Ovary (tissue), 9 donors: Measurements from ENCODE around the gene NLK. TPM values are rescaled to one million over a fixed set of nuclear protein-coding genes. Genes with fewer than 3 reads are reported as not detected.

Experiments
- DNase-seq, 5 donors: peaks; one replicate each; pipeline ENCODE4 v3.0.0-alpha.2; 2019 to 2020
- H3K27ac ChIP-seq, 2 donors: fragments of 200-600 bp; one replicate each; pipeline versions ENCODE4 v1.5.1 to v1.8.0; 2019 to 2022
- H3K27me3 ChIP-seq: fragments of 200-600 bp; one replicate; pipeline ENCODE4 v1.8.0; 2022
- H3K36me3 ChIP-seq: fragments of 200-600 bp; sonication (generic); one replicate; pipeline ENCODE4 v1.5.1; 2019
- H3K4me1 ChIP-seq: one replicate; pipeline ENCODE4 v1.8.1; 2013; ENCODE audit warnings: mild to moderate bottlenecking, moderate library complexity; ENCODE audit not compliant: insufficient read depth
- H3K4me3 ChIP-seq: fragments of 200-600 bp; sonication (generic); one replicate; pipeline ENCODE4 v1.5.1; 2017
- H3K9me3 ChIP-seq, 2 donors: fragments of 200-600 bp in 1 of 2; sonication (generic) in 1 of 2; one replicate each; pipeline versions ENCODE4 v1.5.1 to v1.8.1; 2013 to 2019; ENCODE audit warnings: mild to moderate bottlenecking in 1 of 2, moderate library complexity in 1 of 2
- EP300 ChIP-seq: sonication (generic); formaldehyde crosslinking; IDR thresholded peaks from one replicate; pipeline ENCODE4 v1.6.1; 2017; ENCODE audit warnings: antibody characterized with exemption
- POLR2A ChIP-seq: fragments of 450-650 bp; IDR thresholded peaks from one replicate; pipeline ENCODE4 v1.6.1; 2017; ENCODE audit warnings: antibody characterized with exemption, mild to moderate bottlenecking, moderate library complexity
- WGBS, 3 donors: extraction: QIAGEN DNeasy Blood & Tissue Kit in 1 of 3; methylation state at CpG; one replicate each; pipeline versions ENCODE4 v1.1.5 to v1.1.7; 2013 to 2017; 5-methylcytosine and 5-hydroxymethylcytosine counted together
- intact Hi-C, 4 donors: fragments of 100-400 bp; cut with DNase I; formaldehyde crosslinking; loops; one replicate each; pipeline versions ENCODE4 v1.11.0 to v1.15.1; 2022 to 2023
- polyA plus RNA-seq, 2 donors: library from polyadenylated mRNA; stranded (reverse); fragments of 200-250 nt in 1 of 2; fragments of 350-450 nt in 1 of 2; fragmentation: Illumina TruSeq in 1 of 2; extraction: RNeasy Lipid Tissue Mini Kit (QIAGEN cat#74804) in 1 of 2; gene quantifications; one replicate each; pipeline ENCODE4 v1.2.3, GENCODE V29; 2013 to 2014
- total RNA-seq, 7 donors: library from RNA; depleted of rRNA in 2 of 7; stranded (reverse); fragments of >200 nt in 2 of 7; fragmentation: NEBNext Ultra II Directional in 3 of 7; extraction: Animal tissue kit (Norgen Biotek cat#: 25700) in 3 of 7; gene quantifications; one replicate each; pipeline versions ENCODE4 v1.1.0 to v1.2.4, GENCODE V29; 2016 to 2023
- TF ChIP-seq, protein P1 (sequence below), 3 donors: fragments of 450-650 bp in 2 of 3; fragments of 200-600 bp in 1 of 3; IDR thresholded peaks; one replicate each; pipeline versions ENCODE4 v1.5.1 to v1.8.0; 2016 to 2022; ENCODE audit warnings: antibody characterized with exemption in 3 of 3, mild to moderate bottlenecking in 1 of 3
- donor health status: DM: no; HTN: no; CAD: no; lungs with moderate emphysema.
- donor health status: DM: no; HTN: no; CAD: no.
- donor health status: Bipolar disorder and iron deficiency.
- donor health status: DM: yes; HTN: yes; CAD: no.
- donor health status: DM: no; HTN: no; CAD: no.
- donor health status: DM: yes; HTN: yes; CAD: no.

The NLK gene
- total and polyA plus RNA-seq, 9 donors: 7.3 to 15.6 (median 12.3) TPM

DNA sequence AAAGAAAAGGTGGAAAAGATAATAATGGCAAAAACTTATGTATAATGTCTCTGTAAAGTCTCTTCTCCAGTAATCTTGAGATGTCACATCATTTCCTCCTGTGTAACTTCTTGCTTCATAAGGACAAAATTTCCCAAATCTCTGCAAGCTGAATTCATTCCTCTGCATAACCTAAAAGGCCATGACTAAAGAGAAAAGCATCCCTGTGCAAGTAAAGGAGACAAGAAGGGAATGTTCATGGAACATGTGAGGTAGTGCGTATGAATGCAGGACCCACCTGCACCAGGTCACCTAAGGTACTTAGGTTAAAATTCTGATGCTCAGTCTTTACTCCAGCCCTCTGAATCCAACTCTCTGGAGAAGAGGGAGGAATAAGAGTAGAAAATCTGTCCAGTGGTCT, 46.9 kb upstream of the NLK start:
- H3K4me3 ChIP-seq: no peak overlapping the region
- TF ChIP-seq EP300 (no peak), POLR2A (no peak)
- TF ChIP-seq, protein P1, sequence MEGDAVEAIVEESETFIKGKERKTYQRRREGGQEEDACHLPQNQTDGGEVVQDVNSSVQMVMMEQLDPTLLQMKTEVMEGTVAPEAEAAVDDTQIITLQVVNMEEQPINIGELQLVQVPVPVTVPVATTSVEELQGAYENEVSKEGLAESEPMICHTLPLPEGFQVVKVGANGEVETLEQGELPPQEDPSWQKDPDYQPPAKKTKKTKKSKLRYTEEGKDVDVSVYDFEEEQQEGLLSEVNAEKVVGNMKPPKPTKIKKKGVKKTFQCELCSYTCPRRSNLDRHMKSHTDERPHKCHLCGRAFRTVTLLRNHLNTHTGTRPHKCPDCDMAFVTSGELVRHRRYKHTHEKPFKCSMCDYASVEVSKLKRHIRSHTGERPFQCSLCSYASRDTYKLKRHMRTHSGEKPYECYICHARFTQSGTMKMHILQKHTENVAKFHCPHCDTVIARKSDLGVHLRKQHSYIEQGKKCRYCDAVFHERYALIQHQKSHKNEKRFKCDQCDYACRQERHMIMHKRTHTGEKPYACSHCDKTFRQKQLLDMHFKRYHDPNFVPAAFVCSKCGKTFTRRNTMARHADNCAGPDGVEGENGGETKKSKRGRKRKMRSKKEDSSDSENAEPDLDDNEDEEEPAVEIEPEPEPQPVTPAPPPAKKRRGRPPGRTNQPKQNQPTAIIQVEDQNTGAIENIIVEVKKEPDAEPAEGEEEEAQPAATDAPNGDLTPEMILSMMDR (IDR thresholded peaks at IDR 0.05): no peak
- no peaks in the 10 kb centered on the region for H3K36me3 ChIP-seq
- no peak overlapping the region for H3K27ac ChIP-seq
- H3K4me1 ChIP-seq: no peaks in the 10 kb centered on the region
- H3K9me3 ChIP-seq: no peaks in the 10 kb centered on the region
- H3K27me3 ChIP-seq: no peaks in the 10 kb centered on the region
- intact Hi-C loops: no loop called here
- WGBS, 3 donors: 0 to 27% (median 26%) methylated on average over 1 of the region's 1 CpG
- DNase-seq: no peak

DNA sequence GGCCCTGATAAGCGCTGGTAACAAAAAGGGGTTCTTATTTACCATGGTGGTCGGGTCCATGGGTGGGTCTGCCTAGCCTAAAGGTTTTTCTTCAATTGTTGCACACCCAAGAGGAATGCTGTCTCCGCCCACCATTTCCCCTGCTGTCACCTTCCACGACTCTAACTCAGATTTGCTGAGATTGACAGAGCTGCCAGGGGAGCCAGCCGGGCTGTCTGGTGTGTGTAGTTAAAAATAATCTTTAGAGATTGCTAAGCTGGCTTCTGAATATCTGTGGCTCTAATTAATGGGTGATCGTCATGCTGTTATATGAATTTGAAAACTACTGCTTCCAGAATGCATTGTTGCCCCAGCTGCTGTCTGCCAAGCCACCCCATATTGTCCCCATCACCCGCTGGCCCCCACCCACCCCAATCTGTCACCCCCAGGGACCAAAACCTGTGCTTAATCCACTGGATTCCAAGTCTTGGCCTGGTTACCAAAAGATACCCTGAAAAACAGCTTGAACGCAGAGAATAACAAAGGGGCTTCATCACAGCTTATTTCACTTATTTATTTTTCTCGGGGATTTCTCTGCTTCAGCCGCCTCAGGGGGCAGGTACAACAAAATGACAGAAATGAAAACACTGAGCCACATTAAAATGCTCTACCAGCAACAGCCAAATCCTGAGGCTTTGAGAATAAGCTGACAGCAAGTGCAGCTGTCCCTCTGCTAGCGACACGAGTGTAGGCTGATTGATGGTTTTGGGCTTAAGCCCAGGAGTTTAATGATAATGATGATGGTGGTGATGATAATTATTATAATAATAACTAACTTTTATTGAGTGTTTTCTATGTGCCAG, 46.1 kb upstream of the NLK start:
- no peak for DNase-seq
- no peak overlapping the region for H3K4me3 ChIP-seq
- intact Hi-C loops: no loop called here
- no peaks in the 10 kb centered on the region for H3K4me1 ChIP-seq
- no peaks in the 10 kb centered on the region for H3K9me3 ChIP-seq
- H3K27me3 ChIP-seq: no peaks in the 10 kb centered on the region
- H3K36me3 ChIP-seq: no peaks in the 10 kb centered on the region
- WGBS, 3 donors: 44 to 56% (median 51%) methylated on average over 12 of the region's 12 CpGs
- TF ChIP-seq, protein P1 (IDR thresholded peaks at IDR 0.05): no peak
- TF ChIP-seq POLR2A (no peak), EP300 (no peak)
- no peak overlapping the region for H3K27ac ChIP-seq

DNA sequence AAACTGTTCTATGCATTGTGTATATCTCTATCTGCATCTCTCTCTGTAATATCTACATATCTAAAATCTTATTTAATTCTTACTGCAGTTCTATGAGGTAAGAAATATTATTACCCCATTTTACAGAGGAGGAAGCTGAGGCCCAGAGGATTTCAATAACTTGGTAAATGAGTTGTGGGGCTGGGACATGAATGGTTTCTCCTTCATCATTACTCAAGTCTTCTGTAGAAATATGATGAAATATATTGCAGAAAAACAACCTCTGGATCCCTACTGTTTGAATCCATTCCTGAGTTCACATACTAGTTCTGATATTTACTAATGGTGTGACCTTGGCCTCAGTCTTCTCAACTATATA, 45.5 kb upstream of the NLK start:
- Histone ChIP-seq H3K4me3 (no peak overlapping the region), H3K27me3 (no peaks in the 10 kb centered on the region), H3K27ac (no peak overlapping the region), H3K4me1 (no peaks in the 10 kb centered on the region), H3K9me3 (no peaks in the 10 kb centered on the region), H3K36me3 (no peaks in the 10 kb centered on the region)
- no peak for TF ChIP-seq POLR2A
- no peak for TF ChIP-seq EP300
- TF ChIP-seq, protein P1 (IDR thresholded peaks at IDR 0.05): no peak
- DNase-seq: no peak
- intact Hi-C loops: no loop called here

DNA sequence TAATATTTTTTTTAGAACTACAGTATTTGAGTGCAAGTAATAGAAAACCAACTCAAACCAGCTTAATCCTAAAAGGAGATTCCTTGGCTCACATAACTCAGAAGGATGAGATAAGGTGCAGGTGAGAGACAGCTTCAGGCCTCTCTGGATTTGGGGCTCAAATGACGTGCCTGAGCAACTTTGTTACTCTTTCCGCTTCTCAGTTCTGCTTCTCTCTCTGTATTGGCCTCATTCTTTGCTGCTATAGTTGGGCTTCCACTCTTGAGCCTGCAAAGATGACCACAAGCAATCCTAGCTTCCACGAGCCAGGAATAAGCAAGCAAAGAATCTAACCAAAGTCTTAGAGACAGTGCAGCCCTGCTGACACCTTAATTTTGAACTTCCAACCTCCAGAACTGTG, 45.0 kb upstream of the NLK start:
- 62 to 80% (median 64%) methylated on average over 3 of the region's 3 CpGs for WGBS, 3 donors
- intact Hi-C loops: no loop called here
- H3K9me3 ChIP-seq: no peaks in the 10 kb centered on the region
- TF ChIP-seq EP300 (no peak), POLR2A (no peak)
- TF ChIP-seq, protein P1 (IDR thresholded peaks at IDR 0.05): no peak
- no peak for DNase-seq
- no peaks in the 10 kb centered on the region for H3K36me3 ChIP-seq
- H3K4me1 ChIP-seq: no peaks in the 10 kb centered on the region
- no peaks in the 10 kb centered on the region for H3K27me3 ChIP-seq
- H3K27ac ChIP-seq: no peak overlapping the region
- no peak overlapping the region for H3K4me3 ChIP-seq
